Inflammatory macrophage treated with lipopolysaccharide for 1 hour (primary cell): ENCODE results near the gene CHRNB2.
A peak's percentile ranks its signal among the peaks of the same experiment; 100 is the strongest.

ENCODE experiments used
- DNase-seq, 2 donors: peaks; one replicate each; pipeline ENCODE4 v3.0.0-alpha.2; 2020 to 2022

Gene CHRNB2

DNA sequence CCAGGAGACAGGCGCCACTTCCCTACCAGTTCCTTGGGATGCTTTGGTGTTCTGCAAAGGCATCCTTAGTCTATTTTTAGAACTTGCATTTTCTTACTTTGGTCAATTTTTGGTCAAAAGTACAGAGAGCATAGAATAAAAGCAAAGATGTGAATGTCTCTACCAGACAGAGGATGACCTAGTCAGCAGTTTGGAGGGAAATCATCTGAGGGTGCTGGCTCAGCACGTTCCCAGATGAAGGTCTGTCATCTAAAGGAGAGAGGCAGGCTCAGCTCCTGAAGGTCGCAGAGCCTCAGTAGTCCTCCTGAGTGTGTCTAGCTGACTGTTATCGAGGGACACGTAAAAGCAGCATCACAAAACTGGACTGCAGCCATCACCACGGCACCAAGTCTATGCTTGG, 15.3 kb downstream of the CHRNB2 start:
- no peak for DNase-seq

DNA sequence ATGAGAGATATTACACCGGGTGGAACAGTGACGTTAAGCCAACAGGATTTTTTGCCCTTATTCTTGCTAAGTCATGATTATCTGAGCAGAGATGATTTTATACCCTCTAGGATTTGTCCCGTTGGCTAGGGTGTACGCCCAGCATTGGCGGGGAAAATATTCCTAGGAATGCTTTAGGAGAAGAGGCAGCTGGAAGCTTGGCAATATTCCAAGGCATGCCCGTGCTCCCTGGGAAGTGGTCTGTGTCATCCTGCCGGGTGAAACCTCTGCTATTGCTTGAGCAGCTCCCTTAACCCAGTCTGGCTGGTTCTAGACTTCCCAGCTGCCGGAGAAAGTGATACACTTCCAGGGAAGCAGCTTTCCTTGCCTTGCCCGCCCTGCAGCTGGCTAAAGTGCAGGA, 16.2 kb downstream of the CHRNB2 start:
- no peak for DNase-seq

DNA sequence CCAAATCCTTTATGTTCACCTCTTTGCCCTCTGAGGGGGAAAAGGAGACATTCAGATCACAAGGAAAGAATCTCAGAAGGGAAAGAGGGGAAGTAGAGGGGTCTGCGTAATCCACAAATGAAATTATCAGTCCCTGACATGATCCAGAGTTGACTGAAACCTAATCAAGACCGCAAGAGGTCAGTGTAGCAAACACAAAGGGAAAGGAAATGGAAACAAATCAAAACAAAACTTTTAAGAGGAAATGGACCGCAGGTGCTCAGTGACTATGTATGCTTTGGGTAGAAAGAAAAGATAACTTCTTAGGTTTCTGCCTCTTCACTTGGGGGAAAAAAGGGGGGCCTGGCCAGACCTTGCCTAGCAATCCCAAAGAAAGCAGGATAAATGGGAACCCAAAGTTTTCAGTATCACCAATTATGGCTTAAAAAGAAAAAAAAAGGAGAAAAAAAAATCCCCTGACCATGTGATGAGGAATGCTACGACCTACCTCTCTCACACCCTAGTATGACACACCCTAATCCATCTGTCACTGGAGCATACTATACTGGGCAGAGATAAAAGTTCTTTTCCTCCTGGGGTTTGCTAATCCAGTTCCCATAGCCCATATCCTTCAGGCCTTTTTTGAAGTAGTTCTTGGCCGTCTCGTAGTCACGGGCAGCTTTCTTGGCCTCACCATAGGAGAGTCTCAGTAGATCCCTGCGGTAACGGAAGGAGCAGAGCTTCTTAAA, 16.9 kb downstream of the CHRNB2 start:
- DNase-seq, result no peak

DNA sequence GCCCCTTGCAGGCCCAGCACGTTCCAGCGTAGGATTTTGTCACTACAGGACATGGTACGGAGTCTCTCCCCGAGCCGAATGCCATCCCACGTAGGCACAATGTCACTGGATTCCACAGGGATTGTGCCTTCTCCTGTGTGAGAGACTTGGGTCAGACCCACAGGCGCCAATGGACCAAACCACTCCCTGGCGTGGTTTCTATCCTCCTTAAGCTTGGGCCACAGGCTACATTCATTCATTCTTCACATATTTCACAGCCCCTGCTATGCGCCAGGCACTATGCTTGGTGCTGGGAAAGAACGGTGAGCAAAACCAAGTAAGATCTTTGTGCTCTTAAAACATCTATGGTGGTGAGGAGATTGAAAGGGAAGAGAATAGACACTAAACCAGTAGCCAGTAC, 18.7 kb downstream of the CHRNB2 start:
- DNase-seq, result no peak

- no peak for DNase-seq
These were observed 19.1 kb downstream of the CHRNB2 start for GRCh38 chr1:154586641-154587040.

DNA sequence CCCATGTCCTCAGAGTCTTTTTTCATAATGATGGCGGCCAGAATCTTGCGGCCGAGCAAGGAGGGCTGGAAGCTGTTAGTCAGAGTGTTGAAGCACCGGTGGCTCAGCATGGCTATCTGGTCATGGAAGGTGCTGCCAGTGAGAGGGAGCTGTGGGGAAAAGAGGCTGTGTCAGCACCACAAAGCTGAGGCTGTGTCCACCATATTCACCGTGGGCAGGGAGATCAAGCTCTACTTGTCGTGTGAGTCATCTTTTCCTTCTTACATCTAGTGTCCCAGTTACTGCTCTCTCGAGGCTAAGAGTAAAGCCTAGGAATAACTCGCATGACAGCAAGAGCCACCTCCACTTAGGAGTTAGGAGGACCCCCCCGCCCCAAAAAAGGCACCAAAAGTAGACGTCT, 22.2 kb downstream of the CHRNB2 start:
- no peak for DNase-seq

- DNase-seq, result no peak
These were observed 23.2 kb downstream of the CHRNB2 start for GRCh38 chr1:154590756-154591155.

- DNase-seq, result no peak
These were observed 23.6 kb downstream of the CHRNB2 start for GRCh38 chr1:154591206-154591605.

DNA sequence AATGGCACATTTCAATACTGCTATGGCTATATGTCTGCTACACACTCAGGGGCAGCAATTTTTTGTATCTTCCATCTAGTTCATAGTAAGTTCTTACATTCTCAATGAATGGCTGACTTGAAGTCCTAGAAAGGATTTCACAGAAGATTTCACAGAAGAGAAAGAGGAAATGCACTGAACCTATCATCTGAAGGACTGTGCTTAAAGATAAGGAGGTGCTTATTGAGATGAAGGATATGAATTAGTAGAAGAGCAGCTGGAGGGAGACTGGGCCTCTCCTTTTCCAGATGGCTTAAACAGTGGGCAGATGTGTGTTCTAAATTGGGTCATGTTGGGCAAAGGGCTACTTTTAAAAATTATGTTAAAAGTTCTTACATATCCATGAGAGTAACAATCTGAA, 25.8 kb downstream of the CHRNB2 start:
- no peak for DNase-seq

DNA sequence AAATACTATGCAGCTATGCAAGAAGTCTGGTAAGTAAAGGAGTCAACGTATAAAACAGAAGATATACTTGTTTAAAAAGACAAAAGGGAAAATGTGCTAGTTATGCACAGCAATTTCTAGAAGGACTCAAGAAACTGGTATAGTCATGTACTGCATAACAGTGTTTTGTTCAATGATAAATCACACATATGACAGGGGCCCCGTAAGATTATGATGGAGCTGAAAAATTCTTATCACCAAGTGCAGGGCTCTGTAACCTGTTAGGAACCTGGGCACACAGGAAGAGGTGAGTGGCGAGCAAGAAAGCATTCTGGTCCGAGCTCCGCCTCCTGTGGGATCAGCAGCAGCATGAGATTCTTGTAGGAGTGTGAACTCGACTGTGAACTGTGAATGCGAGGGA, 27.2 kb downstream of the CHRNB2 start:
- no peak for DNase-seq

DNA sequence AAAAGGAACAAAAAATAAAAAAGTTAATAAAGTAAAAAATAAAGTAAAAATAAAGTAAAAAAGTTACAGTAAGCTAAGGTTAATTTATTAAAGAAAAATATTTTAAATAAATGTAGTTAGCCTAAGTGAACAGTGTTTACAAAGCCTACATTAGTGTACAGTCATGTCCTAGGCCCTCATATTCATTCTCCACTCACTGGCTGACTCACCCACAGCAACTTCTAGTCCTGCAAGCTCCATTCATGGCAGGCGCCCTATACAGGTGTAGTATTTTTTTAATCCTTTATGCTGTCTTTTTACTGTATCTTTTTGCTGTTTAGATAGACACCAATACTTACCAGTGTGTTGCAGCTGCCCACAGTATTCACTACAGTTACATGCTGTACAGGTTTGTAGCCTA, 28.0 kb downstream of the CHRNB2 start:
- no peak for DNase-seq

- no peak for DNase-seq
These were observed 31.5 kb downstream of the CHRNB2 start for GRCh38 chr1:154598871-154599635.

GRCh38 chr1:154599658-154600057, 32.1 kb downstream of the CHRNB2 start:
- no peak for DNase-seq

DNA sequence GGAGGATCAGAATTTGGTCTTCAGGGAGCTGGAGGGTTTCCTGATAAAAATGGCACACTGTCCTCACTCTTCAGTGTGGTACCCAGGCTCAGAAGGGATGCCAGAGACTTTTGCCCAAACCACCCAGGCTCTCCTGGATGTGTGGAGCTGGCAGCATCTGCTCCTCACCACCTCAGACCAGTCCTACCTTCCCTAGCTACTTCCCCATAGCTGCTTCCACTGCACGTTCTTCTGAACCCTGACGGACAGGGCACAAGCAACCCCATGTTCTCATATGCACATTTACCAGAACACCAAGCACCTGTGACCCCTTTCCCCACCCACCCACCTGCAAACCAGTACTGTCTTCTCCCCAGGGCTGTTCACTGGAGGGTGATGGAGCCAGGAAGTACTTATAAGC, 35.7 kb downstream of the CHRNB2 start:
- no peak for DNase-seq

GRCh38 chr1:154605534-154605933, 38.0 kb downstream of the CHRNB2 start:
- peak; percentile 37 to 71 for DNase-seq

- DNase-seq, result peak; percentile 29 to 46
These were observed 39.6 kb downstream of the CHRNB2 start for GRCh38 chr1:154607106-154607608.

DNA sequence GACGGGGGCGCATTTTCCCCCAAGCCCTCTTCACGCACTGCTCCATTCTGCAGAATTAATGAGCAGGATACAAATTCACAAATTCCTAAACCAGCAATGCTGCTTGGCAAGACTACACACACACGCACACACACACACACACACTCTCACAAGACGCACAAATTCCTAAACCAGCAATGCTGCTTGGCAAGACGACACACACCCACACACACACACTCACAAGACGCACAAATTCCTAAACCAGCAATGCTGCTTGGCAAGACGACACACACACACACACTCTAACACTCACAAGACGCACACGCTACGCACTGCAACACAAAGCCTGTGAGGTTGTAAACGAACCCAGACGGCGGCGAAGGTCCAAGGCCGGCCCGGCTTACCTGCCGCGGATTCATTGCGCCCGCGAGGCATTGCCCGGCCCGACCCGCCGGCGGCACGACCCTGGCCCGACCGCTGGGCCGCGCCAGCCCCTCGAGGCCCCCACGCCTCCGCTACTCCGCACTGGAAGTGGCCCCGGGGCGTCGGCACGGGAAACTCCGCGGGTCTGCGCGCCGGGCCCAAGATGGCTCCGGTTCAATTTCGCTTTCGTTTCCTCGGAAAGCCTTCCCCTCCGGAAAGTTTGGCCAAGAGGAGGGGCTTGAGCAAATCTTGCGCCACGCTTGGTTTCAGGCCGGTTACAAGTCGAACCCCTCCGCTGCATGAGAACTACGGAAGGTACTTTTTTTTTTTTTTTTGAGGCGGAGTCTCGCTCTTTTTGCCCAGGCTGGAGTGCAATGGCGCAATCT, 40.2 kb downstream of the CHRNB2 start, which contains the start of gene ADAR:
ADAR (minus strand) TSS at position 578 of the 788 bp plus-strand sequence; CDS start at position 398, 180 bp downstream.
- peak; percentile 97 to 100 for DNase-seq

- peak in 1 of 2 donors; percentile 40 for DNase-seq
These were observed 41.1 kb downstream of the CHRNB2 start for GRCh38 chr1:154608397-154609270.

DNA sequence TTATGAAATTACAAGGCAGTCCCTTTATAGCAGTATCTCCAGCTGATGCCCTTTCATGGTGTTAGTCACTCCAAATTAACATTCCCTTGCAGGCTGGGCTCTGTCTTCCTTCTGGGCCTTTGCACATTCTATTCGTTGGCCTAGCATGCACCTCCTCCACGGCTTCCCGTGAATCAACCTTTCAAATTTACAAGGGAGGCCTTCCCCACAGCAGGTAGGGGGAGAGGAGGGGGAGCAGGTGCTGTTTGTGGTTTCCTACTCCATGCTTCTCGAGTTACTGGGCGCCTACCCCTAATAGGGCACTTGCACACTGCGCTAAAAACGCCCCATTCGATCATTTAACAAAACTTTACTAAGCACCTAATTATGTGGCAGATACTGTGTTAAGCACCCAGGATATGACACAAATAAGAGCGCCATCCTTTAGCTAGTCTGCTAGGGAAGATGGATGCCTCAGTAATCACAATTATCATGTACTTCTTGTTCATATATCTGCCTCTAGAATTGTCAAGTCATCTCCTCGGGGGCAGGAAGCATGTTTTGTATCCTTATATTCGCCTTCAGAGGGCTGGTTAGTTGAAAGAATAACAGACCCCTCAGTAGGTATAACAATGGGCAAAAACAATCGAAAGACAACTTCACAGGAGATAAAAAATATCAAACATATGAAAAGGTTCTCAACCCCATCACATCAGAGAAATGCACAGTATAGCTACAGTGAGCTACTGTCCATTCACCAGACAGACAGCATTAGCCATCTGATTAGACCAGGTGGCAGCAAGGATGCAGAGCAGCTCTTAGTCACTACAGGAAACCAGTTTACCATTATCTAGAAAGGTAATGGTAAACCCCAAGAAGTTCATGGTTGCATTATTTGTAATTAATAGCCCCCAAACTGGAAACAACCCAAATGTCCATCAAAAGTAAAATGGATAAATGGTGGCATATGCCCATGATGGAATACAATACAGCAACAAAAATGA, 42.1 kb downstream of the CHRNB2 start:
- DNase-seq, result no peak

- DNase-seq, result no peak
These were observed 43.7 kb downstream of the CHRNB2 start for GRCh38 chr1:154611150-154611862.
